ENCODE measurements around the gene PRC1. TPM values are rescaled to one million over a fixed set of nuclear protein-coding genes. Genes with fewer than 3 reads are reported as not detected.

The PRC1 gene
- total RNA-seq, 1 donor from 2014 or later = 11.8 TPM

- no peak overlapping the region for H3K27ac ChIP-seq (ENCODE audit: low read depth, low read length)
- no peaks in the 10 kb centered on the region for H3K27me3 Mint-ChIP-seq (ENCODE audit: low read depth, unreplicated experiment)
- H3K36me3 Mint-ChIP-seq (ENCODE audit: low read depth, unreplicated experiment) = peaks cover 33% of the 10 kb centered on the region
Measured at GRCh38 chr15:90947577-90948357, 46.6 kb downstream of the PRC1 start.

GRCh38 chr15:90946941-90947576, 47.3 kb downstream of the PRC1 start:
- Histone ChIP-seq H3K4me3 (ENCODE audit: insufficient read depth, low read depth, low read length) (no peak overlapping the region), H3K9me3 (ENCODE audit: insufficient read depth, low read depth, low read length) (no peaks in the 10 kb centered on the region), H4K20me1 (ENCODE audit: insufficient read depth, low read length) (peaks cover 7% of the 10 kb centered on the region), H3K27ac (ENCODE audit: low read depth, low read length) (no peak overlapping the region), H3K27me3 (ENCODE audit: insufficient read depth, low read length) (no peaks in the 10 kb centered on the region), H3K36me3 (ENCODE audit: insufficient read depth, low read length) (peaks cover 49% of the 10 kb centered on the region), H3K4me2 (ENCODE audit: low read length) (no peak overlapping the region), H3K4me1 (ENCODE audit: insufficient read depth, low read length) (no peaks in the 10 kb centered on the region), H2AFZ (ENCODE audit: low read depth, low read length) (no peak overlapping the region), H3K79me2 (ENCODE audit: insufficient read depth, low read length) (no peaks in the 10 kb centered on the region), H3K9ac (ENCODE audit: low read length) (no peak overlapping the region)
- TF ChIP-seq CTCF (IDR thresholded peaks at IDR 0.05; ENCODE audit: insufficient read depth, low read depth, low read length) (no peak), EZH2 (IDR thresholded peaks at IDR 0.05; ENCODE audit: insufficient read depth, low read length) (no peak)
- no peak for DNase-seq (ENCODE audit: low read depth)
- no peak overlapping the region for H3K27ac Mint-ChIP-seq (ENCODE audit: unreplicated experiment)
- no peak for FAIRE-seq
- no peaks in the 10 kb centered on the region for H3K9me3 Mint-ChIP-seq (ENCODE audit: unreplicated experiment)
- H3K36me3 Mint-ChIP-seq (ENCODE audit: low read depth, unreplicated experiment) = peaks cover 27% of the 10 kb centered on the region
- no peaks in the 10 kb centered on the region for H3K27me3 Mint-ChIP-seq (ENCODE audit: low read depth, unreplicated experiment)
- no peak overlapping the region for H3K4me3 Mint-ChIP-seq (ENCODE audit: unreplicated experiment)
- H3K4me1 Mint-ChIP-seq (ENCODE audit: low read depth, unreplicated experiment) = no peaks in the 10 kb centered on the region

More at GRCh38 chr15:90947577-90948357, 46.6 kb downstream of the PRC1 start:
- no peak overlapping the region for H3K4me3 Mint-ChIP-seq (ENCODE audit: unreplicated experiment)
- peaks cover 2% of the 10 kb centered on the region for H4K20me1 ChIP-seq (ENCODE audit: insufficient read depth, low read length)
- no peaks in the 10 kb centered on the region for H3K9me3 Mint-ChIP-seq (ENCODE audit: unreplicated experiment)
- H3K4me3 ChIP-seq (ENCODE audit: insufficient read depth, low read depth, low read length) = no peak overlapping the region
- no peak overlapping the region for H3K9ac ChIP-seq (ENCODE audit: low read length)
- peaks cover 45% of the 10 kb centered on the region for H3K36me3 ChIP-seq (ENCODE audit: insufficient read depth, low read length)
- TF ChIP-seq EZH2 (IDR thresholded peaks at IDR 0.05; ENCODE audit: insufficient read depth, low read length) = no peak
- no peak for TF ChIP-seq CTCF (IDR thresholded peaks at IDR 0.05; ENCODE audit: insufficient read depth, low read depth, low read length)
- no peaks in the 10 kb centered on the region for H3K79me2 ChIP-seq (ENCODE audit: insufficient read depth, low read length)
- no peaks in the 10 kb centered on the region for H3K4me1 ChIP-seq (ENCODE audit: insufficient read depth, low read length)
- H3K27me3 ChIP-seq (ENCODE audit: insufficient read depth, low read length) = no peaks in the 10 kb centered on the region
- no peak for FAIRE-seq
- no peak for DNase-seq (ENCODE audit: low read depth)
- H2AFZ ChIP-seq (ENCODE audit: low read depth, low read length) = no peak overlapping the region
- H3K4me2 ChIP-seq (ENCODE audit: low read length) = no peak overlapping the region
- no peaks in the 10 kb centered on the region for H3K4me1 Mint-ChIP-seq (ENCODE audit: low read depth, unreplicated experiment)
- no peaks in the 10 kb centered on the region for H3K9me3 ChIP-seq (ENCODE audit: insufficient read depth, low read depth, low read length)
- H3K27ac Mint-ChIP-seq (ENCODE audit: unreplicated experiment) = no peak overlapping the region

- peaks cover 7% of the 10 kb centered on the region for H4K20me1 ChIP-seq (ENCODE audit: insufficient read depth, low read length)
- no peak overlapping the region for H3K9ac ChIP-seq (ENCODE audit: low read length)
- FAIRE-seq (no peak), DNase-seq (ENCODE audit: low read depth) (no peak)
- no peaks in the 10 kb centered on the region for H3K79me2 ChIP-seq (ENCODE audit: insufficient read depth, low read length)
- H3K4me1 ChIP-seq (ENCODE audit: insufficient read depth, low read length) = no peaks in the 10 kb centered on the region
- H3K4me3 Mint-ChIP-seq (ENCODE audit: unreplicated experiment) = no peak overlapping the region
- H3K4me2 ChIP-seq (ENCODE audit: low read length) = no peak overlapping the region
- H3K36me3 ChIP-seq (ENCODE audit: insufficient read depth, low read length) = peaks cover 44% of the 10 kb centered on the region
- no peaks in the 10 kb centered on the region for H3K27me3 Mint-ChIP-seq (ENCODE audit: low read depth, unreplicated experiment)
- no peaks in the 10 kb centered on the region for H3K9me3 ChIP-seq (ENCODE audit: insufficient read depth, low read depth, low read length)
- no peak overlapping the region for H3K27ac Mint-ChIP-seq (ENCODE audit: unreplicated experiment)
- H2AFZ ChIP-seq (ENCODE audit: low read depth, low read length) = no peak overlapping the region
- H3K36me3 Mint-ChIP-seq (ENCODE audit: low read depth, unreplicated experiment) = peaks cover 25% of the 10 kb centered on the region
- no peaks in the 10 kb centered on the region for H3K9me3 Mint-ChIP-seq (ENCODE audit: unreplicated experiment)
- no peaks in the 10 kb centered on the region for H3K27me3 ChIP-seq (ENCODE audit: insufficient read depth, low read length)
- no peak overlapping the region for H3K4me3 ChIP-seq (ENCODE audit: insufficient read depth, low read depth, low read length)
- no peaks in the 10 kb centered on the region for H3K4me1 Mint-ChIP-seq (ENCODE audit: low read depth, unreplicated experiment)
- H3K27ac ChIP-seq (ENCODE audit: low read depth, low read length) = no peak overlapping the region
- no peak for TF ChIP-seq EZH2 (IDR thresholded peaks at IDR 0.05; ENCODE audit: insufficient read depth, low read length)
- no peak for TF ChIP-seq CTCF (IDR thresholded peaks at IDR 0.05; ENCODE audit: insufficient read depth, low read depth, low read length)
Measured at GRCh38 chr15:90946538-90946937, 47.8 kb downstream of the PRC1 start.

Data from astrocyte (in vitro differentiated cells and primary cell).